ENCODE data around the gene CXCR2.

The CXCR2 gene

GRCh38 chr2:218125626-218126080 is at the start of gene CXCR2:
TSS of gene CXCR2 (plus strand) at chr2:218126028. CDS start at chr2:218134802, 8,774 bp downstream.
- no peak for TF ChIP-seq CTCF (IDR thresholded peaks at IDR 0.05; ENCODE audit: poor library complexity, severe bottlenecking)
- DNase-seq (ENCODE audit: low spot score) (no peak), ATAC-seq (ENCODE audit: low read depth) (peak; percentile 33; the same call in 2 of the 3 replicates)
- Histone ChIP-seq H3K4me1 (ENCODE audit: insufficient read depth, poor library complexity, severe bottlenecking) (no peaks in the 10 kb centered on the region), H3K36me3 (ENCODE audit: low read depth) (no peaks in the 10 kb centered on the region), H3K9me3 (ENCODE audit: severe bottlenecking) (no peaks in the 10 kb centered on the region), H3K27ac (ENCODE audit: poor library complexity, severe bottlenecking) (no peak within 1 kb of the TSS), H3K4me3 (ENCODE audit: severe bottlenecking) (no peak within 1 kb of the TSS), H3K27me3 (ENCODE audit: insufficient read depth, poor library complexity, severe bottlenecking) (no peaks in the 10 kb centered on the region)

- H3K36me3 ChIP-seq (ENCODE audit: low read depth), result no peaks in the 10 kb centered on the region
Measured at GRCh38 chr2:218077464-218078216, 48.2 kb upstream of the CXCR2 start.

GRCh38 chr2:218079943-218080913 is 45.6 kb upstream of the CXCR2 start:
- ATAC-seq (ENCODE audit: low read depth) (no peak), DNase-seq (ENCODE audit: low spot score) (no peak)
- H3K4me1 ChIP-seq (ENCODE audit: insufficient read depth, poor library complexity, severe bottlenecking), result no peaks in the 10 kb centered on the region
- no peaks in the 10 kb centered on the region for H3K36me3 ChIP-seq (ENCODE audit: low read depth)
- H3K4me3 ChIP-seq (ENCODE audit: severe bottlenecking), result no peak overlapping the region
- no peaks in the 10 kb centered on the region for H3K9me3 ChIP-seq (ENCODE audit: severe bottlenecking)
- no peaks in the 10 kb centered on the region for H3K27me3 ChIP-seq (ENCODE audit: insufficient read depth, poor library complexity, severe bottlenecking)
- no peak for TF ChIP-seq CTCF (IDR thresholded peaks at IDR 0.05; ENCODE audit: poor library complexity, severe bottlenecking)
- H3K27ac ChIP-seq (ENCODE audit: poor library complexity, severe bottlenecking), result no peak overlapping the region

More at GRCh38 chr2:218077464-218078216, 48.2 kb upstream of the CXCR2 start:
- Histone ChIP-seq H3K27ac (ENCODE audit: poor library complexity, severe bottlenecking) (no peak overlapping the region), H3K9me3 (ENCODE audit: severe bottlenecking) (no peaks in the 10 kb centered on the region), H3K4me3 (ENCODE audit: severe bottlenecking) (no peak overlapping the region), H3K27me3 (ENCODE audit: insufficient read depth, poor library complexity, severe bottlenecking) (no peaks in the 10 kb centered on the region), H3K4me1 (ENCODE audit: insufficient read depth, poor library complexity, severe bottlenecking) (no peaks in the 10 kb centered on the region)
- no peak for DNase-seq (ENCODE audit: low spot score)
- ATAC-seq (ENCODE audit: low read depth), result no peak
- TF ChIP-seq CTCF (IDR thresholded peaks at IDR 0.05; ENCODE audit: poor library complexity, severe bottlenecking), result no peak

- ATAC-seq (ENCODE audit: low read depth), result no peak
Measured at GRCh38 chr2:218081063-218081462, 44.8 kb upstream of the CXCR2 start.

More at GRCh38 chr2:218081063-218081462, 44.8 kb upstream of the CXCR2 start:
- Histone ChIP-seq H3K27me3 (ENCODE audit: insufficient read depth, poor library complexity, severe bottlenecking) (no peaks in the 10 kb centered on the region), H3K36me3 (ENCODE audit: low read depth) (no peaks in the 10 kb centered on the region), H3K9me3 (ENCODE audit: severe bottlenecking) (no peaks in the 10 kb centered on the region), H3K4me1 (ENCODE audit: insufficient read depth, poor library complexity, severe bottlenecking) (no peaks in the 10 kb centered on the region), H3K27ac (ENCODE audit: poor library complexity, severe bottlenecking) (no peak overlapping the region), H3K4me3 (ENCODE audit: severe bottlenecking) (no peak overlapping the region)
- no peak for TF ChIP-seq CTCF (IDR thresholded peaks at IDR 0.05; ENCODE audit: poor library complexity, severe bottlenecking)
- DNase-seq (ENCODE audit: low spot score), result no peak

All from RWPE2 (cell line).